GM21825 (cell line): ENCODE results near the gene LNPEP.

Experiments
- ATAC-seq: cut with Tn5 transposase; IDR thresholded peaks from one replicate; pipeline ENCODE4 v1.9.1; 2021; ENCODE audit warnings: mild to moderate bottlenecking, moderate library complexity; ENCODE audit not compliant: unreplicated experiment

LNPEP gene

GRCh38 chr5:96957254-96958049 is 21.6 kb downstream of the LNPEP start:
- ATAC-seq = peak; percentile 38

DNA sequence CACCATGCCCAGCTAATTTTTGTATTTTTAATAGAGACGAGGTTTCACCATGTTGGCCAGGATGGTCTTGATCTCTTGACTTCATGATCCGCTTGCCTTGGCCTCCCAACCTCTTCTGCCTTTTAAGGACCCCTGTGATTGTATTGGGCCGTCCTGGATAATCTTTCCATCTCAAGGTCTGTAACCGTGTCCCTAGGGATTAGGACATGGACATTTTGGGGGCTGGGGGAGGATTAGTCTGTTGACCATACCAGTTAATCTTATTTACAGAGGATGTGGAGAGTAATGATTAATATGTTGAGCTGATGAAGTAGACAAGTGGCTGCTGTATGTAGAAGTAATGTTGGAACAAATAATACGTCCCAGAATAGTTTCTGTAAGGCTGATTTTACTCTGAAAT is 23.1 kb downstream of the LNPEP start:
- ATAC-seq = no peak

GRCh38 chr5:96961053-96961452 is 25.2 kb downstream of the LNPEP start:
- ATAC-seq = peak; percentile 47

- no peak for ATAC-seq
Observed at GRCh38 chr5:96962540-96962991, 26.7 kb downstream of the LNPEP start.

DNA sequence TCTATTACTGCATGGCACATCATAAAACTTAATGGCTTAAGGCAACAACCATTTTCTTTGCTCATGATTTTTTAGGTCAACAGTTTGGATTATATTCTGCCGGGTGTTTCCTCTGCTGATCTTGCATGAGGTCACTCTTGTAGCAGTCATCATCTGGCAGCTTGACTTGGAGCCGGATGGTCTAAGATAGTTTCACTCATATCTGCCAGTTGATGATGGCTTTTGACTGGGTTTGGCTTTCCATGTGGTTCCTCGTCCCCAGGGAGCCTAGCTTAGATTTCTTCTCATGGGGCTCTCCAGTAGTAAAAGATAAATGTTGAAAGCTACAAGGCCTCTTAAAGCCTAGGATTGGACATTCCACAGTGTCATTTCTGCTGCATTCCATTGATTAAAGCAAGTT is 27.4 kb downstream of the LNPEP start:
- ATAC-seq = peak; percentile 60

DNA sequence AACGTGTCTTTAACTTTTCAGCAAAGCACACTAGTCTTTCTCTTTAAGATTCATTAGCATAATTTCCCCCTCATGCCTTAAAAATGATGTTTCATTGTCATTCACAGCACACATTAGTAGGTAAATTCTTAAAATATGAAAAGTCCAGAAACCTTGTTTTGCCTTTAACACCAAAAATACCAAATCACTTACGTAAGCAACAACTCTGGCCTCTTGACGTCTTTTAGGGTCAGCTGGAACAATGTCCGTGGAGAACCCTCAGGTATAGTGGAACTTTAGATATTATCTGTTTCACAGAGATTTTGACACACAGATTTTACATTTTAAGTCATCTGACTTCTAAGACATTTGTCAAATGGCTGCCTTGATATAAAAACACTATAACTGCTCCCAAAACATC is 30.9 kb downstream of the LNPEP start:
- no peak for ATAC-seq

DNA sequence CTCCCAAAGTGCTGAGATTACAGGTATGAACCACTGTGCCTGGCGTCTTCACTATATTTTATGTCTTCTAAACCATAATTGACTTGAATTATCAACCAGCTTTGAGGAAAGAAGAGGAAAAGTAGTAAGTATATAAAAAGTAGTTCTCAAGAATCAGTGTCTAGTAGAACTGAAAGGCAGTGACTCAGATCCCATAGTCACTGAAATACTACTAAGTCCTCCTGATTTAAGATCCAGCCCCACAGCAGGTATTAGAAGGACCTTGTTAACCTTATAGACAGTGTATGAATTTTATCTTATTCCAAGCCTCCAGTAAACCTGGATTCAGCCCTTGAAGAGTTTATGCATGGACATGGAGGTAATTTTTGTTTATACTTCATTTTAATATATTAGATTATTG is 31.5 kb downstream of the LNPEP start:
- ATAC-seq = no peak

DNA sequence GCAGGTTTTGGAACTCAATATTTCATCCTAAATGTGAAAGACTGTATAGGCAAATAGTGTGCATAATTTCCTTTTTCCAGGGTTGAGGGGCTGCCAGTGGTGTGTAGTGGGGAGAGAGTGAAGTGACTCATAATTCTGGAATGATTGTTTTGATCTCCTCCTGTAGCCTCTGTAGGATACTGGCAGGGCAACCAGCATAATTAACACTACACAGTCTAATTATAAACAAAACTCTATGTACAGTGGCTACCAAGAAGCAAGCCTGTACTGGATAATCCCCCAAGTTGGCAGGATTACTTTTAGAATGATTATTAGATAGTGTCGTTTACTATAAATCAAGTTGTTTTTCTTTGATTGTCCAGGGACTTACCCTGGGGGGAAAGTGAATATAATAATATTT is 32.2 kb downstream of the LNPEP start:
- ATAC-seq = no peak

DNA sequence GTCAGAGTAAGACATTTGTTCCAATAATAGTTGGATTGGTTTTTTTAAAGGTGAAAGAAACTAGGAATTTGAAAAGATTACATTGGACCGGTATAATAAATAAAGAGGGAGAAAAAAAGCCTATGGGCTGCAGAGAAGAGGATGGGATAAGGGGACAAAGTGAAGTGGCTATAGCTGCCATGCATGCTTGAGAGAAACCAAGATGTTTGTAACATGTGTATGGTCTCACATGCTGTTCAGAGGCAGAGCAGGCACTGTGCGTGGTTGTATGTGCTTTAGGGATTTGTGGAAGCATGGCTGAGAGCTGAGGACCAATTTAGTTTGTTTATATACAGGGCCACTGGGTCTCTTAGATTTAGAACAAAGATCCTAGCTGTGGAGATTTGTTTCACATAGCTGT is 32.7 kb downstream of the LNPEP start:
- no peak for ATAC-seq

GRCh38 chr5:96969366-96969765 is 33.5 kb downstream of the LNPEP start:
- ATAC-seq = no peak

GRCh38 chr5:96972599-96973334 is 36.9 kb downstream of the LNPEP start:
- ATAC-seq = no peak

GRCh38 chr5:96973532-96974401 is 37.9 kb downstream of the LNPEP start:
- no peak for ATAC-seq

DNA sequence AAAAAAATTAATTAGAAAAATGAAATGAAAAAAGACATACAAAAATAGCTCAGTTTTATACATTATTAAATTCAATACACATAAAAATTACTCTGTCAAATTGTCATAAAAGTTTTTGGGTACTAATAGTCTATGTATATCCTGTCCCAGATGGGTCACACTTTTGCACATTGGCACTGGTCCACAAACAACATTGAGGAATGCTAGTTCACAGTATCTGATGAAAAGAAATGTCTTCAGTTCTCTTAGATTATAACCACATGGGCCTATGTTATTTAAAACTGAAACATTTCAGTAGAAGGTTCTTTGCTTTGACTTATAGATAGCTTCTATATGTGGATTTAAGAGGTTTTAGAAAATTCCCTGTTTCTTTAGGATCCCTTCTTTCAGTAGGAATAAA is 39.8 kb downstream of the LNPEP start:
- no peak for ATAC-seq

- ATAC-seq = no peak
Observed at GRCh38 chr5:96977228-96977627, 41.3 kb downstream of the LNPEP start.

DNA sequence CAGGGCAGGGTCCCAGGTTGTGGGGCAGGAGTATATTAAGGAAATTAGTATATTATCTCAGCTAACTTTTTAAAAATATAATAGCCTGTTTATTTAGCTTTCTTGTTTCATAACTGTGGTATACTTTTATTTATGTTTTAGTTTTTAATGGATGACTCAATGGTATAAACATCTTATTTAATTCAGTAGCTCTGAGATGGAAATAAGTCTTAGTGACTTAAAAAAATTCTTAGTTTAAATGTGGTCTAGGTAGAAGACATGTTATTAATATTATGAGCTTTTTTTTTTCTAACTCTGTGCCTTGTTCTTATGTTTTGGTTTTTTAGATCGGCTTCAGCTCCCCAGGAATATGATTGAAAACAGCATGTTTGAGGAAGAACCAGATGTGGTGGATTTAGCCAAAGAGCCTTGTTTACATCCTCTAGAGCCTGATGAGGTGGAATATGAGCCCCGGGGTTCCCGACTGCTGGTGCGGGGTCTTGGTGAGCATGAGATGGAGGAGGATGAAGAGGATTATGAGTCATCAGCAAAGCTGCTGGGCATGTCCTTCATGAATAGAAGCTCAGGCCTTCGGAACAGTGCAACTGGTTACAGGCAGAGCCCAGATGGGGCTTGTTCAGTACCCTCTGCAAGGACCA is 43.1 kb downstream of the LNPEP start:
- ATAC-seq = no peak

DNA sequence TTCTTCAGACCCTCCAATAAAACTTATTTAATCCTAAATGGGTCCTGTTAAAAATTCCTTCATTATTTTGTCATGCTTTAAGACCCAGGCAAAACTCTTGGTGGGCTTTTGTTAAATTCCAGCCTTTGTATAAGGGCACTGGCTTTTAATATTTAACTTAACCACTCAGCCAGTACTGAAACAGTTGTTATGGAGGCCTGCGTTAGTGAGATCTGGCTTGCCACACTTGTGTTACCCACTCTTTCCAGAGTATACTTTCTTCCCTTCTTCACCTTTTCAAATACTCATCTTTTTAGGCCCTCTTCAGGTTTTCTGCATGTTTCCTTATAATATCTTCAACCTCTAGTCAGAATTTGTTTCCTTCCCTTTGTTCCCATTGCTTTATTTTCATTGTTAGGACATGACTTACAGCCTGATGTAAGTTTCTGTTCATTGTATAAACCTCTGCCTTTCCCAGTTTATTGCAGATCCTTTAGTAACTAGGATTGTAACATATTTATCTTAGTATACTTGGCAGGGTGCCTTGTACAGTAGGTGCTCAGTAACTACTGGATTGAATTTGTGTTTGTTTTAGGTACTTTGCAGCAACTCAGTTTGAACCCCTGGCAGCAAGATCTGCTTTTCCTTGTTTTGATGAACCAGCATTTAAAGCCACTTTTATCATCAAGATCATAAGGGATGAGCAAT is 48.8 kb downstream of the LNPEP start:
- ATAC-seq = no peak

DNA sequence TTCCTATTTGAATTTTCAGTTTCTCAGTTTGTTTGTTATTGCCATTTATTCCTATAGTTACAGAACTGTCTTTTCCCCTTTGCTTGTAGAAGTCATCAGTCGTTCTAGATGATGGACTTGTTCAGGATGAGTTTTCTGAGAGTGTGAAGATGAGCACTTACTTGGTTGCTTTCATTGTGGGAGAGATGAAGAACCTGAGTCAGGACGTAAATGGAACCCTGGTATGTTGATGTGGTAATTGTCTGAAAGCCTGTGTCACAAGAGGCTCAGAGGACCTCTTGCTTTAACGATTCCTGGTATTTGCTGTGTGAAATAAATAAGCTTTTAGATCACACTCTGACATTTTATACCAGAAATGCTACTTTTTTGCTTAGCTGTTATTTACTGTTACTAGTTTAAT is 50.6 kb downstream of the LNPEP start:
- ATAC-seq = no peak

DNA sequence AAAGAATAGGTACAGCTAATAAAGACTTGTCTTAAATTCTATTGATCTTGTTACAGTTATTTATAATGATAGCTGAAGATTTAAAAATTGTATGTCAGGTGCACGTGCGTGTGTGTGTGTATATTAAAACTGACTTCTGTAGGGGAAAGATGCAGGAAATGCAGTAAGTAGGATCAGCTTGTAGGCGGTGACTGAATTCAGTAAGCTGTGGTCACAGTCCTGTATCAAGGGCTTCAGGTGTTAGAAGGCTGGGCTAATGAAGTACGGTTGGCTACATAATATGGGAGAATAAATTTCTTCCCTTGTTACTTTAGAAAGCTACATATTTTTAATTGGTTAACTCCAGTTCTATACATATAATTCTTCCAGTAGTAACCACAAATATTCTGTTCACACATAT is 54.2 kb downstream of the LNPEP start:
- no peak for ATAC-seq

- no peak for ATAC-seq
Observed at GRCh38 chr5:96991708-96992107, 55.8 kb downstream of the LNPEP start.

GRCh38 chr5:96993760-96994159 is 57.9 kb downstream of the LNPEP start:
- no peak for ATAC-seq
